NCI-H1417 treated with DMSO at 0.1 percent for 48 hours (cell line): ENCODE measurements around the gene CFAP54.

Experiments used
- DNase-seq: peaks from one replicate; lab custom pipeline; 2025; lab: John Stamatoyannopoulos, UW

CFAP54 gene

GRCh38 chr12:96824074-96824837 lies 334.9 kb downstream of the CFAP54 start:
- DNase-seq, result no peak

GRCh38 chr12:96824838-96825236 lies 335.5 kb downstream of the CFAP54 start:
- DNase-seq, result no peak

- no peak for DNase-seq
These were observed 338.9 kb downstream of the CFAP54 start for GRCh38 chr12:96828169-96828789.

GRCh38 chr12:96829354-96829753 lies 340.0 kb downstream of the CFAP54 start:
- DNase-seq, result no peak

GRCh38 chr12:96831346-96831745 lies 342.0 kb downstream of the CFAP54 start:
- DNase-seq, result no peak

GRCh38 chr12:96846293-96846692 lies 356.9 kb downstream of the CFAP54 start:
- DNase-seq, result no peak

- no peak for DNase-seq
These were observed 361.3 kb downstream of the CFAP54 start for GRCh38 chr12:96850676-96851075.

GRCh38 chr12:96858162-96858561 lies 368.8 kb downstream of the CFAP54 start:
- DNase-seq, result no peak

GRCh38 chr12:96861656-96862055 lies 372.3 kb downstream of the CFAP54 start:
- no peak for DNase-seq

- no peak for DNase-seq
These were observed 372.9 kb downstream of the CFAP54 start for GRCh38 chr12:96862326-96862725.

GRCh38 chr12:96864335-96864734 lies 375.0 kb downstream of the CFAP54 start:
- DNase-seq, result no peak

GRCh38 chr12:96866801-96867590 lies 377.6 kb downstream of the CFAP54 start:
- no peak for DNase-seq

- no peak for DNase-seq
These were observed 381.6 kb downstream of the CFAP54 start for GRCh38 chr12:96870946-96871345.

- no peak for DNase-seq
These were observed 383.6 kb downstream of the CFAP54 start for GRCh38 chr12:96872961-96873360.

GRCh38 chr12:96874211-96874610 lies 384.8 kb downstream of the CFAP54 start:
- DNase-seq, result no peak

GRCh38 chr12:96876966-96877365 lies 387.6 kb downstream of the CFAP54 start:
- no peak for DNase-seq

- DNase-seq, result no peak
These were observed 389.3 kb downstream of the CFAP54 start for GRCh38 chr12:96878704-96879103.

- DNase-seq, result no peak
These were observed 389.9 kb downstream of the CFAP54 start for GRCh38 chr12:96879301-96879700.

GRCh38 chr12:96880220-96880619 lies 390.8 kb downstream of the CFAP54 start:
- DNase-seq, result no peak

- no peak for DNase-seq
These were observed 392.2 kb downstream of the CFAP54 start for GRCh38 chr12:96881608-96882007.

GRCh38 chr12:96882862-96883261 lies 393.5 kb downstream of the CFAP54 start:
- DNase-seq, result no peak

GRCh38 chr12:96883571-96883970 lies 394.2 kb downstream of the CFAP54 start:
- DNase-seq, result no peak
